HG03558 (cell line): Measurements from ENCODE around the gene DEFB113.

Experiments
- ATAC-seq: cut with Tn5 transposase; IDR thresholded peaks from one replicate; pipeline ENCODE4 v1.9.1; 2021; ENCODE audit warnings: moderate number of reproducible peaks; ENCODE audit not compliant: unreplicated experiment; ENCODE audit errors: extremely low read depth

DEFB113 gene

DNA sequence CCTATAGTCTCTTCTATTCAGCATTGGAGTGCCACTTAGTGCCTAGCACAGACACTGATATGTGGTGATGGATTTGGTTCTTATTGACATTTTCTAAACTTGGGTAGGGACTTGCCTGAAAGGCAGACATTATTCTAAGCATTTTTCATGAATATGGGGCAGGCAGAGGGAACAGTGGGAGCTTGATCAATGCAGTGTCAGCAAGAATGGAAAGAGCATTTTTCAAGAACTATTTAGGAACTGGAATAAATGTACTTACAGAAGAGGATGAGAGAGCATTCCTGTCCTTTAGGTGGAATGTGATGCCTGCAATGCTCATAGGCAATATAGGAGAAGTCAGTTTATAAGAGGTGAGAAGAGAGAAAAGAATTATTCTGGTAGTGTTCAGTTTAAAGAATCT, 31.6 kb downstream of the DEFB113 start:
- no peak for ATAC-seq

DNA sequence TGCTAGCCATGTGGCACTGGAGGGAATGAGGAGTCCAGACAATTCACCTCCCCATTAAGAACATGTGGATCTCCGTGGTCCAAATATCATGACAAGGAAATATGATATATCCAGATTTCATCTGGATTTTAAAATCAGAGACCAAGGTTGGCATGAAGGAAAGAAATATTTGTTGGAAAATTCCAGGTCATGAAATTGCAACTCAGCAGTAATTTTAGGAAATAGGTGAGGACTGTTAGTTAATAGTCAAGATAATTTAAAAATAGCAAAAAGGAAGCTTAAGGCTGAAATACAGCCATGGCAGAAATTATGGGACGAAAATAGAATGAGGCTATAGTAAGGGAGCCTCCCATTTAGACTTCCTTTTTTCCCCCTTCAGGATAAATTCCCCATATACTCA, 32.4 kb downstream of the DEFB113 start:
- ATAC-seq, result no peak

DNA sequence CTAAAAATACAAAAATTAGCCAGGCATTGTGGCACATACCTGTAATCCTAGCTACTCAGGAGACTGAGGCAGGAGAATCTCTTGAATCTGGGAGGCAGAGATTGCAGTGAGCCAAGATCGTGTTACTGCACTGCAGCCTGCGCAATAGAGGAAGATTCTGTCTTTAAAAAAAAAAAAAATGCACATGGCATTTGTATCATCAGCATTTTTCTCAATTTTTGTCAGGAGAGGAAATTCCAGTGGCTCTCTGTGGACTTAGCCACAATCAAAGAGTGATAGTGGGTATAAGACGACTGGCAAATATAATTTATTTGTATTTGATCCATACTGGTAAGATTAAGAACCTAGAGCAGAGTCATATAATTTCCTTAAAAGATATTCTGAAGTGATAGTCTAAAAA, 34.0 kb downstream of the DEFB113 start:
- no peak for ATAC-seq

DNA sequence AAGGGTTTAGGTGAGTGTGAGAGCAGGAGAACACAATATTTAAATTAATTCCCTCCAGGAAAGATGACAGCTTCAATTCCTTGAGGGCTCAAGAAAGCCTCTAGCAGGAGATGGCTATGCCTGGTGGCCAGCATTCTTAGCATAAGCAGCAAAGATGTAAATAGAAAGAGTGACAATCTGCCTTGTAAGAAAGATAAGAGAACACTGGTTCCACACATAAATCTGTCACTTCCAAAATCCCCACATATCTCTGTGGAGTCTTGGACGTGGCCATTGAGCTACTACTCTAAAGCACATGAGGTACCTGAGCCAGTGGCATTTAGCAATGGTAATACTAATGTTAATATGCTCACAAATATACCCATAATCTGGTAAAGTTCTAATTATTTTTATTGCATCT, 34.7 kb downstream of the DEFB113 start:
- no peak for ATAC-seq

DNA sequence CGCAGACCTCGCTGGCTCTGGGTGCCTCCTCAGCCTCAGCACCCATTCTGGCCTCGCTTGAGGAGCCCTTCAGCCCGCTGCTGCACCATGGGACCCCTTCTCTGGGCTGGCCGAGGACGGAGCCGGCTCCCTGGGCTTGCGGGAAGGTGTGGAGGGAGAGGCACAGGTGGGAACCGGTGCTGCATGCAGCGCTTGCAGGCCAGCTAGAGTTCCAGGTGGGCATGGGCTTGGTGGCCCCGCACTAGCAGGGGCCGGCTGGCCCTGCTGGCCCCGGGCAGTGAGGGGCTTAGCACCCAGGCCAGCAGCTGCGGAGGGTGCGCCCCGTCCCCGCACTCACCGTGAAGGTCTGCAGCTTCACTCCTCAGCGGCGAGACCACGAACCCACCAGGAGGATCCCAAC, 35.9 kb downstream of the DEFB113 start:
- ATAC-seq, result no peak

DNA sequence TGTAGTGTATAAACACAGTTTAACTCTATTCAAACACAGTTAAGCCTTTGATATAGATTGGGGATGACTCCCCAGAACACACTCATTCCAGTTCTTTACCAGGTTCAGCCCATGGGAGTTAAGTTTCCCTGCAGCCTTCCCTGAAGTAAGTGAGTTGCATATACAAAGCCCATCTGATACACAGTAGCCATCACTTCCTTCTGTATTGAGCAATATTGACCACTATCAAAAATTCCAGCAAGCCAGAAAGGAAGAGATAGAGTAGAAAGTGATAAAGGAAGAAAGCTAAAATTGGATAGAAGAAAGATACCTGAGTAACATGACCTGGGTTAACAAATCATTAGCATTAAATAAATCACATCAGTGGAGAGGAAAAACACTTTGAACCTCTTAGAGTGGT, 40.1 kb downstream of the DEFB113 start:
- no peak for ATAC-seq

DNA sequence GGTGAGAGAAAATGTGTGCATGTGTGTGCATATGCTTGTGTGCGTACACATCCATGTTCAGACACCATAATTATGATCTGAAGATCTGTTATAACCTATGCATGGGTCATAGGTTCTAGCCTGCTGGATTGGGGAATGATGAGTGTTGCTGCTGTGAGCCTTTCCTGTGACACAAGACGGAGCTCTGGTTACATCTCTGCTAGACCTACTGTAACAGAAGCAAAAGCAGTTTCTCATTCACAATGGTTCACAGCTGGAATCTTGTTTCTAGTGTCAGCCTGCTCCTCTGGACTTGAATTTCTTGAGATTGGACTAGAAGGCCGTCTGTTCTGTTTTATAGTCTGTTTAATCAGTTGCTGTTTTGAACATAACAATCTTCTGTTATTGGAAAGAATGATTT, 45.6 kb downstream of the DEFB113 start:
- ATAC-seq, result no peak

DNA sequence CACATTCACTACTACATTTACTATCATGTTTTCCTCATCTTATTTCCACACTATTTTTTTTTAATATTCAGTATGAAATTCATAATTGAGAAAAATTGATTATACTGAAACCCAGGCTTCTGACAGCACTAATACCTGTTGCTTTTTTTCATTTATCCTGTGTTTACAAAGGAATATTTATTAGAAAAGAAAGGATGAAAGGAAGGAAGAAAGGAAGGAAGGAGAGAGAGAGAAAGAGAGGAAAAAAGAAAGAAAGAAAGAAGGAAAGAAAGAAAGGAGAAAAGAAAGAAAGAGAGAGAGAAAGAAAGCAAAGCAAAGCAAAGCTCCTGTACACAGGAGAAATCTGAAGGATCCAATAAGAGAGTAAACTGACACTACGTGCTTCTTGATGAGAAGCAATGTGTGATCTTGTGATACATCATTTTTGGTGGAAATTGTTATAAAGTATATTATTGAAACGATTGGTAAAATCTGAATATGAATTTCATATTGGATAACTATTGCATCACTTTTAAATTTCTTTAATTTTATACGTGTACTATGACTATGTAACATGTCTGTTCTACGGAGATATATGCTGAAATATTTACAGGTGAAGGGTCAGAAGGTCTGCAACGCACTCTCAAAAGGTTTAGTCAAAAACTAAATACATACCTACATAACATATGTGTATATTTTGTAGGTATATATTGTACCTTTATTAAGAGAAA, 49.3 kb downstream of the DEFB113 start:
- ATAC-seq, result no peak

DNA sequence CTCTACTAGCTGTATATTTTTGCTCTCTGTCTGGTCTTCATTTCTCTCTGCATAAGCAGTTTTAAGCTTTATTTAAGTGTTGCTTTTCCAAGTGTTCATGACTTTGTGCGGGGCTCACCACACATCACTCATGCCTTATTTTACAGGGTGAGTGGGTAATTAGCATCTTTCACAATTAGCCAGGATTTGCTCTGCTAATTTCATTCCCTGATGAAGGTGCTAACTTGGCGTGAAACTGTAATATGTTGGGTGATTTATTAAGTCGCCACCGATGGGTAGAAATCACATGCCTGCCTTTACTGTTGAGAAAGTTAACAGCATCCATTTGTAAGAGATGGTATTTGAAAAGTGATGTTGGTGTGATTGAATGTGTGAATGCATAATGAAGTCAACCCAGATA, 50.2 kb downstream of the DEFB113 start:
- no peak for ATAC-seq

DNA sequence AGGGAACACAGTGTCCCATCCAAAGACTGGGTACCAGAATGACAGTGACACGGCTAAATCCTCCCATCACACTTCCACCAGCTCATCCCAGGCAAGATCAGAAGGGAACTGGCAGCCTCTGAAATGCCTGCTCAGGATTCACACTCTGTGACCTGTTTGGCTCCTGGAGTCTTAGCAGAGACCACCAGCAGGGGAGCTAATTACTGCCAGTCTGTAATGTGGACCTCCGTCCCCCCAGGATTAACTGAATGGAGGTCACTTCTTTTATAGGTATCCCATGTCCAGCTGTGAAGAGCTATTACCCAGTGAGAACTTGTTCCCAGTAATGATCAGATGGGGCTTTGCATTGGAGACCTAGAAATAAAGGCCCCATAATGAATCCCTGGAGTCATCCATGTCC, 50.6 kb downstream of the DEFB113 start:
- no peak for ATAC-seq
